AG04450 (cell line): ENCODE data around the gene CNIH1. TPM values are rescaled to one million over a fixed set of nuclear protein-coding genes. Genes with fewer than 3 reads are reported as not detected.
A peak's percentile ranks its signal among the peaks of the same experiment; 100 is the strongest.
"Not testable (repeated sequence)": the region's sequence is repeated elsewhere in the genome, so short reads cannot be mapped to it uniquely, and the experiment has no call there.

Experiments used
- CTCF ChIA-PET: fragments of 300-600, 350-600 bp; formaldehyde crosslinking; extraction: SDS; loops from one replicate; lab custom pipeline; 2022; ENCODE audit warnings: antibody characterized with exemption, inconsistent platforms; lab: Charles Lee
- POLR2A ChIA-PET: fragments of 350-600 bp; formaldehyde crosslinking; extraction: SDS; loops from one replicate; lab custom pipeline; 2021; ENCODE audit warnings: antibody characterized with exemption, inconsistent platforms; lab: Yijun Ruan, JAX
- DNase-seq: peaks from one replicate; pipeline ENCODE4 v3.0.0-alpha.2; 2011; ENCODE audit warnings: low read depth, low spot score
- H3K27ac ChIP-seq: one replicate; pipeline ENCODE4 v1.5.1; 2012; ENCODE audit warnings: low read depth, low read length, control low read depth
- H3K27me3 ChIP-seq: one replicate; pipeline ENCODE4 v1.6.0; 2012; ENCODE audit warnings: low read length; ENCODE audit not compliant: control insufficient read depth, insufficient read depth
- H3K4me3 ChIP-seq: 2 replicates; pipeline ENCODE4 v1.5.1; 2011; ENCODE audit warnings: mild to moderate bottlenecking, low read depth, low read length, control low read depth
- H3K9me3 ChIP-seq: 2 replicates; pipeline ENCODE4 v1.5.1; 2012; ENCODE audit warnings: low read length; ENCODE audit not compliant: control insufficient read depth, insufficient read depth
- CTCF ChIP-seq: IDR thresholded peaks from 2 replicates; pipeline ENCODE4 v1.5.1; 2011; ENCODE audit warnings: low read depth, low read length, control low read depth, inconsistent platforms
- polyA plus RNA-seq: library from polyadenylated mRNA; depleted of rRNA; stranded (reverse); fragments of >200 nt; gene quantifications from 2 replicates; pipeline ENCODE4 v1.2.3, GENCODE V29; 2011

Gene CNIH1
- polyA plus RNA-seq, 1 experiment: 254 TPM

DNA sequence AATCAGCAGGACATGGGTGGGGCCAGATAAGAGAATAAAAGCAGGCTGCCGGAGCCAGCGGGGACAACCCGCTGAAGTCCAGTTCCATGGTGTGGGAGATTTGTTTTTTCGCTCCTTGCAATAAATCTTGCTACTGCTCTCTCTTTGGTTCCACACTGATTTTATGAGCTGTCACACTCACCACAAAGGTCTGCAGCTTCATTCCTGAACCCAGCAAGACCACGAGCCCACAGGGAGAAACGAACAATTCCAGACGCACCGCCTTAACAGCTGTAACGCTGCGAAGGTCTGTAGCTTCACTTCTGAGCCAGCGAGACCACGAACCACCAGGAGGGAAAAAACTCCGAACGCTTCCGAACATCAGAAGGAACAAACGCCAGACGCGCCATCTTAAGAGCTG lies 2.8 kb upstream of the CNIH1 start:
- ChIA-PET POLR2A (no interaction called here), CTCF (interaction anchor here (0.6 kb wide), 1 partner anchor 386 kb away, joined by 3 read pairs; no protein-coding TSS in a partner anchor)
- Histone ChIP-seq H3K9me3 (no peaks in the 10 kb centered on the region; the same call in 1 of the 2 replicates), H3K27me3 (peaks cover 2% of the 10 kb centered on the region), H3K27ac (no peak overlapping the region), H3K4me3 (no peak overlapping the region)
- no peak for DNase-seq
- no peak for TF ChIP-seq CTCF

DNA sequence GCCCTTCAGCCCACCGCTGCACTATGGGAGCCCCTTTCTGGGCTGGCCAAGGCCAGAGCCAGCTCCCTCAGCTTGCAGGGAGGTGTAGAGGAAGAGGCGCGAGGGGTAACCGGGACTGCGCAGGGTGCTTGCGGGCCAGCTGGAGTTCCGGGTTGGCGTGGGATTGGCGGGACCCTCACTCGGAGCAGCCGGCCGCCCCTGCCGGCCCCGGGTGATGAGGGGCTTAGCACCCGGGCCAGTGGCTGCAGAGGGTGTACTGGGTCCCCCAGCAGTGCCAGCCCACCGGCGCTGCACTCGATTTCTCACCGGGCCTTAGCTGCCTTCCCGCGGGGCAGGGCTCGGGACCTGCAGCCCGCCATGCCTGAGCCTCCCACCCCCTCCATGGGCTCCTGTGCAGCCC lies 1.8 kb upstream of the CNIH1 start:
- H3K4me3 ChIP-seq, POLR2A ChIA-PET, H3K27ac ChIP-seq, H3K27me3 ChIP-seq, H3K9me3 ChIP-seq, DNase-seq: not testable (repeated sequence)
- CTCF ChIA-PET: interaction anchor here (0.6 kb wide), 1 partner anchor 8 kb away, joined by 4 read pairs; no protein-coding TSS in a partner anchor

GRCh38 chr14:54440476-54440872 lies 700 bp downstream of the CNIH1 start:
- ChIA-PET POLR2A (interaction anchor here (0.6 to 1.3 kb wide), 2 partner anchors 10 to 69 kb away, joined by 3 read pairs; partner anchors contain the start of gene CGRRF1), CTCF (interaction anchor here (0.7 to 1.7 kb wide), 3 partner anchors 11 to 571 kb away, joined by 3 to 16 read pairs (median 4); no protein-coding TSS in a partner anchor)
- no peak for TF ChIP-seq CTCF
- no peaks in the 10 kb centered on the region for H3K27me3 ChIP-seq
- DNase-seq: no peak
- H3K27ac ChIP-seq: peak overlapping the region; percentile 61
- H3K4me3 ChIP-seq: peak overlapping the region; percentile 80
- no peaks in the 10 kb centered on the region; the same call in none of the 2 replicates for H3K9me3 ChIP-seq

- no peak for TF ChIP-seq CTCF
- CTCF ChIA-PET: no interaction called here
- H3K27me3 ChIP-seq: no peaks in the 10 kb centered on the region
- peak overlapping the region; percentile 61 for H3K27ac ChIP-seq
- POLR2A ChIA-PET: no interaction called here
- H3K9me3 ChIP-seq: no peaks in the 10 kb centered on the region; the same call in none of the 2 replicates
- no peak for DNase-seq
- peak overlapping the region; percentile 80 for H3K4me3 ChIP-seq
Observed at GRCh38 chr14:54440037-54440436, 1.1 kb downstream of the CNIH1 start.

DNA sequence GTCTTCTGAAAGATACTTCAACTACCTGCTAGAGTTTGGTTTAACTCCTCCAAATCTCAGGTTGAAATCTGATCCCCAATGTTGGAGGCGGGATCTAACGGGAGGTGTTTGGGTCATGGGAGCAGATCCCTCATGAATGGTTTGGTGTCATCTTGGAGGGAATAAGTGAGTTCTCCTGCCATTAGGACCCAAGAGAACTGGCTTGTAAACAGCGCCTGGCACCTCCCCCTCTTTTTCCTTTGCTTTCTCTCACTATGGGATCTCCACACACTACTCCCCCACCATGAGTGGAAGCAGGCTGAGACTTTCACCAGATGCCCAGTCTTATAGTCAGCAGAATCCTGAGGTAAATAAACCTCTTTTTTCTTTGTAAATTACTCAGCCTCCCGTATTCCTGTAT lies 2.5 kb downstream of the CNIH1 start:
- H3K4me3 ChIP-seq: no peak overlapping the region
- CTCF ChIA-PET: interaction anchor here (1.1 kb wide), 1 partner anchor 110 kb away, joined by 3 read pairs; no protein-coding TSS in a partner anchor
- no peak for TF ChIP-seq CTCF
- H3K27ac ChIP-seq: no peak overlapping the region
- H3K27me3 ChIP-seq: no peaks in the 10 kb centered on the region
- no peak for DNase-seq
- H3K9me3 ChIP-seq: no peaks in the 10 kb centered on the region; the same call in none of the 2 replicates
- POLR2A ChIA-PET: no interaction called here

- not testable (repeated sequence) for H3K9me3 ChIP-seq, H3K27ac ChIP-seq, DNase-seq, H3K4me3 ChIP-seq, H3K27me3 ChIP-seq
- ChIA-PET CTCF (interaction anchor here (0.5 to 1.2 kb wide), 3 partner anchors 17 to 621 kb away, joined by 3 to 11 read pairs (median 6); no protein-coding TSS in a partner anchor), POLR2A (interaction anchor here (0.7 kb wide), 1 partner anchor 9 kb away, joined by 6 read pairs; no protein-coding TSS in a partner anchor)
Observed at GRCh38 chr14:54437954-54438353, 3.2 kb downstream of the CNIH1 start.
